Activated B cell treated with CpG ODN at 0.5 μM for 24 hours (primary cell): ENCODE data around the gene CYREN. TPM values are rescaled to one million over a fixed set of nuclear protein-coding genes. Genes with fewer than 3 reads are reported as not detected.
A peak's percentile ranks its signal among the peaks of the same experiment; 100 is the strongest.
"Not testable (repeated sequence)": the region's sequence is repeated elsewhere in the genome, so short reads cannot be mapped to it uniquely, and the experiment has no call there.

Experiments
- ATAC-seq: fragments of 200-7000 bp; cut with Tn5 transposase; one replicate; pipeline ENCODE4 v1.10.0; 2021; ENCODE audit warnings: low read depth, mild to moderate bottlenecking, moderate library complexity
- CTCF ChIA-PET: fragments of 350-600 bp; sonication (Branson Sonifier 250); formaldehyde crosslinking; loops from one replicate; lab custom pipeline; 2021; ENCODE audit warnings: antibody characterized with exemption; lab: Charles Lee
- POLR2A ChIA-PET: fragments of 350-600 bp; sonication (Branson Sonifier 250); formaldehyde crosslinking; loops from one replicate; lab custom pipeline; 2021; ENCODE audit warnings: antibody characterized with exemption; lab: Charles Lee
- DNase-seq: peaks from one replicate; pipeline ENCODE4 v3.0.0; 2022
- H3K27ac Mint-ChIP-seq: one replicate; pipeline ENCODE4 v1.8.0; 2020; ENCODE audit warnings: mixed read lengths
- H3K27me3 Mint-ChIP-seq: one replicate; pipeline ENCODE4 v1.8.0; 2021; ENCODE audit warnings: mixed read lengths
- H3K36me3 Mint-ChIP-seq: one replicate; pipeline ENCODE4 v1.8.0; 2021; ENCODE audit warnings: low read depth, mixed read lengths
- H3K4me1 Mint-ChIP-seq: one replicate; pipeline ENCODE4 v1.8.0; 2021; ENCODE audit warnings: mixed read lengths
- H3K4me3 Mint-ChIP-seq: one replicate; pipeline ENCODE4 v1.8.0; 2020; ENCODE audit warnings: mild to moderate bottlenecking, mixed read lengths
- H3K9me3 Mint-ChIP-seq: one replicate; pipeline ENCODE4 v1.8.0; 2020; ENCODE audit warnings: mixed read lengths
- CTCF ChIP-seq: fragments of 200-600 bp; IDR thresholded peaks from one replicate; pipeline ENCODE4 v1.8.0; 2022; ENCODE audit warnings: antibody characterized with exemption, mild to moderate bottlenecking
- intact Hi-C: fragments of 100-400 bp; cut with micrococcal nuclease; formaldehyde crosslinking; loops from one replicate; pipeline ENCODE4 v1.15.1; 2024
- total RNA-seq: library from RNA; stranded (reverse); gene quantifications from 2 replicates; pipeline ENCODE4 v1.2.3, GENCODE V29; 2022

The CYREN gene
- total RNA-seq, 1 donor from 2014 or later = 79.3 TPM

DNA sequence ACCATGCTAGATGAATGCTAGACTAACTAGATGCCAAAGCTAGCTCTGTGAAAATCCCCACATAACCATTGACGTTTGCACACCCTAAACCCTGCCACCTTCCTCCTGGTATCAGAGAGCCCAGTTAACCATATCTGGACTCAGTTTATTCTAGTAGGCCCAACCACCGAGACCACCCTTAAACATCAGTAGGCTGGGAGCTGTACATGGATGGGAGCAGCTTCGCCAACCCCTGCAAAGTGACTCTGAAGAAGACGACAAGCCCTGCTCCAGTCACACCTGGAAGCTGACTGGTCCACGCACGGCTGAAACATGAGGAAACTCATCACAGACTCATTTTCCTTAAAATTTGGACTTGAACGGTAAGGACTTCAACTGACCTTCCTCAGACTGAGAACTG, 4.4 kb upstream of the CYREN start:
- Mint-ChIP-seq H3K4me1 (peaks cover 17% of the 10 kb centered on the region), H3K27ac (no peak overlapping the region), H3K36me3 (peaks cover 17% of the 10 kb centered on the region), H3K4me3 (no peak overlapping the region), H3K9me3 (no peaks in the 10 kb centered on the region), H3K27me3 (no peaks in the 10 kb centered on the region)
- POLR2A ChIA-PET = interaction anchor here (1.0 kb wide), 1 partner anchor 188 kb away, joined by 3 read pairs; no protein-coding TSS in a partner anchor
- no peak for TF ChIP-seq CTCF
- CTCF ChIA-PET = interaction anchor here (0.7 kb wide), 1 partner anchor 34 kb away, joined by 3 read pairs; no protein-coding TSS in a partner anchor
- ATAC-seq (no peak), DNase-seq (no peak)
- intact Hi-C loops = loop anchor here (5.0 to 10.0 kb wide), 3 partner anchors 97 to 490 kb away; partner anchors contain the start of genes NUP205 and STMP1

GRCh38 chr7:135173916-135174315, 3.4 kb upstream of the CYREN start:
- H3K9me3 Mint-ChIP-seq, CTCF ChIA-PET, H3K27me3 Mint-ChIP-seq, H3K27ac Mint-ChIP-seq, ATAC-seq, DNase-seq, H3K4me3 Mint-ChIP-seq: not testable (repeated sequence)
- intact Hi-C loops = loop anchor here (5.0 to 10.0 kb wide), 3 partner anchors 98 to 491 kb away; partner anchors contain the start of genes NUP205 and STMP1
- Mint-ChIP-seq H3K4me1 (peaks cover 27% of the 10 kb centered on the region), H3K36me3 (peaks cover 20% of the 10 kb centered on the region)
- POLR2A ChIA-PET = interaction anchor here (0.9 to 1.0 kb wide), 2 partner anchors 14 to 187 kb away, joined by 3 read pairs; no protein-coding TSS in a partner anchor

GRCh38 chr7:135171581-135172291, 1.2 kb upstream of the CYREN start:
- Mint-ChIP-seq H3K36me3 (peaks cover 36% of the 10 kb centered on the region), H3K27ac (peak overlapping the region; percentile 95), H3K4me1 (peaks cover 48% of the 10 kb centered on the region), H3K4me3 (peak overlapping the region; percentile 92)
- ATAC-seq, H3K9me3 Mint-ChIP-seq, DNase-seq, H3K27me3 Mint-ChIP-seq: not testable (repeated sequence)
- ChIA-PET CTCF (interaction anchor here (0.7 to 3.6 kb wide), 16 partner anchors 9 to 739 kb away, joined by 3 to 51 read pairs (median 4); partner anchors contain the start of genes AGBL3, BPGM and TMEM140), POLR2A (interaction anchor here (1.2 to 6.0 kb wide), 13 partner anchors 8 to 738 kb away, joined by 3 to 125 read pairs (median 18); partner anchors contain the start of genes AGBL3, BPGM, STMP1 and TMEM140)
- intact Hi-C loops = loop anchor here (1.0 to 10.0 kb wide), 5 partner anchors 17 to 493 kb away; partner anchors contain the start of genes NUP205 and STMP1

DNA sequence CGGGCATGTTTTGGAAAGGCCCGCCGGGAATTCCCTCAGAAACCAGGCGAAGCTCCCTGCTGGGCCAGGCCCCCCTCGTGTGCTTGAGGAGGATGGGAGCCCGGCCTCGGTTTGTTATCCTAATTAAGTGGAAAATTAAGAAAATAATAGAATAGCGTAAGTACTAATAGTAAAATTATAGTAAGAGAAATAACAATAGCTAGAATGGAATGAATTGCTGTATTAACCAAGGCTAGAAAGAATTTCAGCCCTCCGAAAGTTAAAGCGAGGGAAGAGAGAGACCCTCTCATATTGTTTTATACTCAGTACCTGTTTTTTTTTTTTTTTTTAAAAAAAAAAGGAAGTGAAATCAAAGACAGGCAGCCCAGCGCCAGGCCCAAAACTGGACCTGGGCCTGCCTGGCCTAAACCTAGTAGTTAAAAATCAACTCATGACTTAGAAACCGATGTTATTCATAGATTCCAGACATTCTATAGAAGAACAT, 533 bp upstream of the CYREN start:
- H3K27me3 Mint-ChIP-seq, DNase-seq, H3K9me3 Mint-ChIP-seq: not testable (repeated sequence)
- peak overlapping the region; percentile 92 for H3K4me3 Mint-ChIP-seq
- H3K27ac Mint-ChIP-seq = peak overlapping the region; percentile 95
- peaks cover 54% of the 10 kb centered on the region for H3K4me1 Mint-ChIP-seq
- ATAC-seq = peak; percentile 25
- ChIA-PET CTCF (interaction anchor here (0.6 to 3.6 kb wide), 17 partner anchors 10 to 738 kb away, joined by 3 to 51 read pairs (median 4); partner anchors contain the start of genes AGBL3, BPGM and TMEM140), POLR2A (interaction anchor here (0.6 to 6.0 kb wide), 19 partner anchors 9 to 737 kb away, joined by 3 to 125 read pairs (median 10); partner anchors contain the start of genes AGBL3, BPGM, STMP1 and TMEM140)
- H3K36me3 Mint-ChIP-seq = peaks cover 37% of the 10 kb centered on the region
- intact Hi-C loops = loop anchor here (1.0 to 10.0 kb wide), 13 partner anchors 10 to 538 kb away; partner anchors contain the start of genes BPGM, NUP205, STMP1 and TMEM140

DNA sequence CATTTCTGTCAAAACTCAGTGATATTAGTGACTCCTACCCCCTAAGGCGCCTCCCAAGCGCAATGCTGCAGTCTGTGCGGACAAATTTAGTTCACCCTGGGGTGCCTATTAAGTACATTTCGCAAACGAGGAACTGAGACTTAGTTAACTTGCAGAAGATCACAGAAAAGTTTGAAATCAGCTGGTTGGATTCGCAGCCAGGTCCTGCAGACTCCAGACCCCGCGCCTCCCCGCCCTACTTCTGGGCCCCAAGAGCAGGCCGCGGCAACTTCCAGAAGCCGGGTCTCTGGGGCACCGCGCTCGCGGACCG, 588 bp downstream of the CYREN start:
- CTCF ChIA-PET = interaction anchor here (0.6 to 3.6 kb wide), 14 partner anchors 10 to 737 kb away, joined by 3 to 51 read pairs (median 5); partner anchors contain the start of genes AGBL3 and TMEM140
- ATAC-seq (no peak), DNase-seq (no peak)
- TF ChIP-seq CTCF = no peak
- Mint-ChIP-seq H3K4me1 (peaks cover 60% of the 10 kb centered on the region), H3K36me3 (peaks cover 48% of the 10 kb centered on the region), H3K27me3 (no peaks in the 10 kb centered on the region), H3K27ac (peak overlapping the region; percentile 95), H3K9me3 (no peaks in the 10 kb centered on the region), H3K4me3 (peak overlapping the region; percentile 92)
- intact Hi-C loops = loop anchor here (1.0 to 10.0 kb wide), 12 partner anchors 9 to 537 kb away; partner anchors contain the start of genes BPGM, NUP205, STMP1 and TMEM140
- POLR2A ChIA-PET = interaction anchor here (1.0 to 6.0 kb wide), 12 partner anchors 10 to 712 kb away, joined by 3 to 125 read pairs (median 17); partner anchors contain the start of genes AGBL3, TMEM140 and WDR91
